Activated CD8-positive, alpha-beta memory T cell treated with anti-CD3 and anti-CD28 coated beads, Interleukin-2, amount 50 U/mL, for 24 hours (primary cell): Measurements from ENCODE around the gene FGFR3.

ENCODE experiments used
- DNase-seq: peaks from one replicate; pipeline ENCODE4 v3.0.0-alpha.2; 2020; ENCODE audit errors: extremely low read depth

The FGFR3 gene

GRCh38 chr4:1802720-1803522 is 9.8 kb downstream of the FGFR3 start:
- no peak for DNase-seq

- DNase-seq, result no peak
Observed at GRCh38 chr4:1803523-1804423, 10.7 kb downstream of the FGFR3 start.

GRCh38 chr4:1804638-1805492 is 11.8 kb downstream of the FGFR3 start:
- no peak for DNase-seq

- DNase-seq, result no peak
Observed at GRCh38 chr4:1805493-1806222, 12.6 kb downstream of the FGFR3 start.

- no peak for DNase-seq
Observed at GRCh38 chr4:1806223-1806564, 13.1 kb downstream of the FGFR3 start.

GRCh38 chr4:1806596-1807331 is 13.7 kb downstream of the FGFR3 start:
- DNase-seq, result no peak

- DNase-seq, result no peak
Observed at GRCh38 chr4:1807332-1807777, 14.3 kb downstream of the FGFR3 start.

GRCh38 chr4:1808396-1808795 is 15.3 kb downstream of the FGFR3 start:
- no peak for DNase-seq

GRCh38 chr4:1808851-1809753 is 16.0 kb downstream of the FGFR3 start:
- DNase-seq, result no peak

- DNase-seq, result no peak
Observed at GRCh38 chr4:1809754-1810502, 16.8 kb downstream of the FGFR3 start.

- DNase-seq, result no peak
Observed at GRCh38 chr4:1810765-1811164, 17.7 kb downstream of the FGFR3 start.

- no peak for DNase-seq
Observed at GRCh38 chr4:1812720-1813119, 19.6 kb downstream of the FGFR3 start.

GRCh38 chr4:1813231-1813630 is 20.1 kb downstream of the FGFR3 start:
- DNase-seq, result no peak

- no peak for DNase-seq
Observed at GRCh38 chr4:1813915-1814314, 20.8 kb downstream of the FGFR3 start.

GRCh38 chr4:1814453-1814852 is 21.4 kb downstream of the FGFR3 start:
- no peak for DNase-seq

GRCh38 chr4:1815096-1815996 is 22.3 kb downstream of the FGFR3 start:
- no peak for DNase-seq

GRCh38 chr4:1815997-1816860 is 23.1 kb downstream of the FGFR3 start:
- no peak for DNase-seq
